Gastrocnemius medialis (tissue), 4 donors: ENCODE measurements around the gene DIAPH1. TPM values are rescaled to one million over a fixed set of nuclear protein-coding genes. Genes with fewer than 3 reads are reported as not detected.
A peak's percentile ranks its signal among the peaks of the same experiment; 100 is the strongest.

Experiments
- ATAC-seq, 2 donors: fragments of 150-250 bp; one replicate each; pipeline ENCODE4 v1.9.1; 2016
- DNase-seq, 2 donors: peaks; one replicate each; pipeline ENCODE4 v3.0.0-alpha.2; 2019
- H3K27ac ChIP-seq, 4 donors: fragments of 200-600 bp; sonication (generic); 1 replicate in 1 of 4; 2 replicates in 3 of 4; pipeline ENCODE4 v1.5.1; 2016 to 2018; ENCODE audit warnings: mild to moderate bottlenecking in 2 of 4, moderate library complexity in 1 of 4
- H3K27me3 ChIP-seq, 3 donors: fragments of 200-600 bp; sonication (generic) in 2 of 3; 1 replicate in 1 of 3; 2 replicates in 2 of 3; pipeline versions ENCODE4 v1.5.1 to v1.6.0; 2016 to 2019; ENCODE audit warnings: mild to moderate bottlenecking in 1 of 3, moderate library complexity in 1 of 3
- H3K36me3 ChIP-seq, 2 donors: fragments of 200-600 bp; sonication (generic) in 1 of 2; one replicate each; pipeline ENCODE4 v1.5.1; 2017 to 2018
- H3K4me1 ChIP-seq, 2 donors: fragments of 200-600 bp; sonication (generic) in 1 of 2; one replicate each; pipeline ENCODE4 v1.5.1; 2016 to 2017; ENCODE audit warnings: mild to moderate bottlenecking in 2 of 2
- H3K4me3 ChIP-seq, 4 donors: fragments of 200-600 bp; sonication (generic) in 3 of 4; 1 replicate in 1 of 4; 2 replicates in 3 of 4; pipeline ENCODE4 v1.5.1; 2016 to 2019; ENCODE audit warnings: mild to moderate bottlenecking in 2 of 4
- H3K9me3 ChIP-seq, 3 donors: fragments of 200-600 bp; sonication (generic) in 2 of 3; 1 replicate in 1 of 3; 2 replicates in 2 of 3; pipeline ENCODE4 v1.5.1; 2016 to 2019
- POLR2A ChIP-seq, 2 donors: fragments of 450-650 bp; IDR thresholded peaks; one replicate each; pipeline ENCODE4 v1.6.1; 2017; ENCODE audit warnings: antibody characterized with exemption in 2 of 2, mild to moderate bottlenecking in 2 of 2, moderate library complexity in 2 of 2
- in situ Hi-C, 4 donors: fragments of 200-750 bp; cut with MboI; loops; one replicate each; pipeline versions ENCODE4 v1.15.0 to v1.8.0; 2017; ENCODE audit warnings: low sequenced_read_pairs in 4 of 4
- intact Hi-C: fragments of 100-400 bp; cut with DNase I; formaldehyde crosslinking; loops from one replicate; pipeline ENCODE4 v1.15.1; 2023; ENCODE audit warnings: low total_unique reads
- total RNA-seq, 4 donors: library from RNA; depleted of rRNA; stranded (reverse); fragments of >200 nt; gene quantifications; one replicate each; pipeline versions ENCODE4 v1.1.0 to v1.2.3, GENCODE V29; 2016
- TF ChIP-seq, protein P1 (sequence below), 5 experiments: fragments of 450-650 bp in 3 of 5; fragments of 200-600 bp in 2 of 5; sonication (generic) in 2 of 5; IDR thresholded peaks in 4 of 5; conservative IDR thresholded peaks in 1 of 5; 1 replicate in 4 of 5; 2 replicates in 1 of 5; pipeline ENCODE4 v1.5.1; 2016 to 2019; ENCODE audit warnings: antibody characterized with exemption in 5 of 5, mild to moderate bottlenecking in 3 of 5, moderate library complexity in 3 of 5

The DIAPH1 gene
- total RNA-seq, 4 donors from 2014 or later: 98.3 to 324 (median 214) TPM

GRCh38 chr5:141503681-141504080 is 115.1 kb downstream of the DIAPH1 start:
- DNase-seq (no peak), ATAC-seq (no peak)
- in situ Hi-C loops (no loop called here), intact Hi-C loops (no loop called here)
- Histone ChIP-seq H3K36me3 (no peaks in the 10 kb centered on the region), H3K27me3 (no peaks in the 10 kb centered on the region), H3K4me3 (no peak overlapping the region), H3K9me3 (no peaks in the 10 kb centered on the region), H3K27ac (peak overlapping the region in 3 of 4 donors; percentile 7 to 88 (median 10)), H3K4me1 (peaks cover 24 to 37% of the 10 kb centered on the region in 2 donors)
- no peak for TF ChIP-seq POLR2A (IDR thresholded peaks at IDR 0.05)
- TF ChIP-seq, protein P1, sequence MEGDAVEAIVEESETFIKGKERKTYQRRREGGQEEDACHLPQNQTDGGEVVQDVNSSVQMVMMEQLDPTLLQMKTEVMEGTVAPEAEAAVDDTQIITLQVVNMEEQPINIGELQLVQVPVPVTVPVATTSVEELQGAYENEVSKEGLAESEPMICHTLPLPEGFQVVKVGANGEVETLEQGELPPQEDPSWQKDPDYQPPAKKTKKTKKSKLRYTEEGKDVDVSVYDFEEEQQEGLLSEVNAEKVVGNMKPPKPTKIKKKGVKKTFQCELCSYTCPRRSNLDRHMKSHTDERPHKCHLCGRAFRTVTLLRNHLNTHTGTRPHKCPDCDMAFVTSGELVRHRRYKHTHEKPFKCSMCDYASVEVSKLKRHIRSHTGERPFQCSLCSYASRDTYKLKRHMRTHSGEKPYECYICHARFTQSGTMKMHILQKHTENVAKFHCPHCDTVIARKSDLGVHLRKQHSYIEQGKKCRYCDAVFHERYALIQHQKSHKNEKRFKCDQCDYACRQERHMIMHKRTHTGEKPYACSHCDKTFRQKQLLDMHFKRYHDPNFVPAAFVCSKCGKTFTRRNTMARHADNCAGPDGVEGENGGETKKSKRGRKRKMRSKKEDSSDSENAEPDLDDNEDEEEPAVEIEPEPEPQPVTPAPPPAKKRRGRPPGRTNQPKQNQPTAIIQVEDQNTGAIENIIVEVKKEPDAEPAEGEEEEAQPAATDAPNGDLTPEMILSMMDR (IDR thresholded peaks at IDR 0.05 in 4 of 5, conservative IDR thresholded peaks at IDR 0.05 in 1 of 5): no peak

DNA sequence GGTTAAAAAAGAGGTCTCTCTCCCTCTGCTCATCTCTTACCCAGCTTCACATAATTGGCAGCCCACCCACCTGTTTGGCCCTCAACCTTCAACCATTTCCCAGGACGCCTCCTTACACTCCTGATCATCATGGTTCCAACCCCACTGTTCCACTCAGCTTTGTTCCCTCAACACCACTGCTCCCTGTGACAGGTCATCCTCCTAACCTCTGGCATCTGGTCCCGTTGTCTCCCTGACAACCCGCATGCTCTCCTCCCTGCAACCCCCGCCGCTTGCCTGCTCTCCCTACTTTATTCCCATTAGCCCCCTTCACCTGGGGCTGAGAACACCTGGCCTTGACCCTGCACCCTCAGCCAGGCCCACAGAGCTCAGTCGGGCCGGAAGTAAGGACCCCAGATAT is 117.0 kb downstream of the DIAPH1 start:
- in situ Hi-C loops (no loop called here), intact Hi-C loops (no loop called here)
- no peak overlapping the region for H3K4me3 ChIP-seq
- no peak overlapping the region for H3K27ac ChIP-seq
- H3K9me3 ChIP-seq: no peaks in the 10 kb centered on the region
- H3K4me1 ChIP-seq: peaks cover 5 to 18% of the 10 kb centered on the region in 2 donors
- DNase-seq (no peak), ATAC-seq (no peak)
- H3K36me3 ChIP-seq: no peaks in the 10 kb centered on the region
- no peak for TF ChIP-seq POLR2A (IDR thresholded peaks at IDR 0.05)
- H3K27me3 ChIP-seq: no peaks in the 10 kb centered on the region

- Histone ChIP-seq H3K4me3 (no peak overlapping the region), H3K27ac (no peak overlapping the region), H3K4me1 (peaks cover 5 to 21% of the 10 kb centered on the region in 2 donors), H3K9me3 (no peaks in the 10 kb centered on the region), H3K36me3 (no peaks in the 10 kb centered on the region), H3K27me3 (no peaks in the 10 kb centered on the region)
- intact Hi-C loops: no loop called here
- in situ Hi-C loops: no loop called here
- TF ChIP-seq, protein P1 (IDR thresholded peaks at IDR 0.05 in 4 of 5, conservative IDR thresholded peaks at IDR 0.05 in 1 of 5): no peak
- TF ChIP-seq POLR2A (IDR thresholded peaks at IDR 0.05): no peak
- ATAC-seq: no peak
- peak in 1 of 2 donors; percentile 7 for DNase-seq
Measured at GRCh38 chr5:141496038-141496437, 122.8 kb downstream of the DIAPH1 start.

- Histone ChIP-seq H3K9me3 (no peaks in the 10 kb centered on the region), H3K36me3 (no peaks in the 10 kb centered on the region), H3K27ac (no peak overlapping the region), H3K4me3 (no peak overlapping the region), H3K4me1 (peaks cover 5 to 21% of the 10 kb centered on the region in 2 donors), H3K27me3 (no peaks in the 10 kb centered on the region)
- in situ Hi-C loops: no loop called here
- no peak for ATAC-seq
- TF ChIP-seq, protein P1 (IDR thresholded peaks at IDR 0.05 in 4 of 5, conservative IDR thresholded peaks at IDR 0.05 in 1 of 5): no peak
- TF ChIP-seq POLR2A (IDR thresholded peaks at IDR 0.05): no peak
- no peak for DNase-seq
- intact Hi-C loops: no loop called here
Measured at GRCh38 chr5:141495453-141495811, 123.4 kb downstream of the DIAPH1 start.

- no peaks in the 10 kb centered on the region for H3K27me3 ChIP-seq
- ATAC-seq: no peak
- intact Hi-C loops: no loop called here
- H3K36me3 ChIP-seq: no peaks in the 10 kb centered on the region
- H3K9me3 ChIP-seq: no peaks in the 10 kb centered on the region
- no peak for TF ChIP-seq POLR2A (IDR thresholded peaks at IDR 0.05)
- TF ChIP-seq, protein P1 (IDR thresholded peaks at IDR 0.05 in 4 of 5, conservative IDR thresholded peaks at IDR 0.05 in 1 of 5): no peak
- H3K4me3 ChIP-seq: no peak overlapping the region
- in situ Hi-C loops: no loop called here
- H3K4me1 ChIP-seq: peaks cover 5 to 21% of the 10 kb centered on the region in 2 donors
- DNase-seq: no peak
- no peak overlapping the region for H3K27ac ChIP-seq
Measured at GRCh38 chr5:141494761-141495452, 123.9 kb downstream of the DIAPH1 start.
